DMS153 treated with DMSO at 0.1 percent for 48 hours (cell line): ENCODE data around the gene PHF1.
A peak's percentile ranks its signal among the peaks of the same experiment; 100 is the strongest.

Source experiments
- DNase-seq: peaks from one replicate; lab custom pipeline; 2025; ENCODE audit not compliant: unreplicated experiment; lab: John Stamatoyannopoulos, UW

PHF1 gene

DNA sequence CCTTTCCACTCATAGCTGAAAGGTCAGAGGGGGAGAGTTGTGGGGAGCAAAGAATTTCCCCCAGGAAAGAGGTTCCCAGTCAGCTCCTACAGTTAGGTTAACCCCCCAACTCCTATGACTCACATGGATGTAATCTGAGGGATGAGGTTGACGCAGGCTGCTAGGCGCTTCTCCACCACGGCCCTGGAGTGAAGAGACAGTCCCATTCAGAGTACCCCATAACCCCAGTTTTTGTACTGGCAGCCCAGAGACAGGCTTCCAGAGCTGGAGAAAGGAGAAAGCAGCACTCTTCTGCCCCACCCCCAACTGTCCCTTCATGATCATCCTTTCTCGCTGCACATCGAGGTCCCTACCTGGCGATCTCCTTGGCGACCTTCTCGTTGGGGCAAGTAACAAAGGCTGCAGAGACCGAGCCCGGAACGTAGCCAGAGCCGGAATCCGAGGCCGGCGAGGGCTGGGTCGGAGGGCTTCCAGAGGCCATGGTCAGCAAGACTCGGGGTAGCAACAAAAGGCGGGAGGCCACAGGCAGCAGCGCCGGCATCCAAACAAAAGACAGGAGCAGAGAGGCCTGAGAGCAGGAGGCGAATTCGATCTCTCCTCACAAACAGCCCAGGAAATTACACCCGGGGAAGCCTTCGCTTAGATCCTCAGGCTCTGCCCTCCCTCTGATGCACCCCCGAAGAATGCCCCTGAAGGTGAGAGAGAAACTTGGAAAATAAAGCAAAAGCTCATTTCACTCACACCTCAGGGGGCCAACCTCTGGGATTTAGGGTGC is 6.5 kb downstream of the PHF1 start:
- no peak for DNase-seq

DNA sequence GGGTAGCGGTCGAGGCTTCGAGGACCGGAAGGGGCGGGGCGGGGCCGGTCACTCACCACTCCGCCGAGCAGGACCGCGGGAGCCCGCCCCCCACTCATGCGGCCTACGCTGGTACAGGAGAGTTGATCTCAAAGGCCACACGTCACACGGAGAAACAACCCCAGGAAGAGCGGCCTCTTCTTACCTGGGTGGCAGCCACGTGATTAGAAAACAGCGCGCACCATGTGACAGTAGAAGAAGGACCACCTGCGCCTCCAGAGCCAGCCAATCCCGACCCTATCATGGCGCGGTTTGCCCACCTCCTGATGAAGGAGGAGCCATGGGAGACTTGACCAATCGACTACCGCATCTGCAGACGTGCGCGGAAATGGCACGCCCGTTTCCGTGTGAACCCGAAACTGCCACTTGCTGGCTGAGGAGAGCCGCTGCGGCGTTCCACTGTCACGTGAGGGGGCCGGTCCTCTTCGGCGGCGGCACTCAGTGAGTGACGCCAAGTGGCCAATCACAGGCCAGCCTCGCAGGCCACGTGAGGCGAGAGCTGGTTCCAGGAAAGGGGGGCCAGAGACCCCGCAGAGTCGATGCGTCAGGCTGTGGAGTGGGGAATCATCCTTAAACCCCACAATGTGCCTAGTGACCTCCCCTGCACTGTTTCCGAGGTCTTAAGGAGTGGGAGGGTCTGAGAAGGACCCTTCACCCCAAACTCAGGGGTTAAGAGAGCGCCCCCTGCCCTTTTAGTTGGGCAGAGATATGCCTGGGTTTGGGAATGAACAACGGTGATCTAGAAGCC is 7.3 kb downstream of the PHF1 start, which contains the start of gene CUTA:
TSS of gene CUTA (minus strand) at position 205 of the 787 bp plus-strand sequence. CDS start at position 98, 107 bp downstream.
- DNase-seq, result peak; percentile 98

DNA sequence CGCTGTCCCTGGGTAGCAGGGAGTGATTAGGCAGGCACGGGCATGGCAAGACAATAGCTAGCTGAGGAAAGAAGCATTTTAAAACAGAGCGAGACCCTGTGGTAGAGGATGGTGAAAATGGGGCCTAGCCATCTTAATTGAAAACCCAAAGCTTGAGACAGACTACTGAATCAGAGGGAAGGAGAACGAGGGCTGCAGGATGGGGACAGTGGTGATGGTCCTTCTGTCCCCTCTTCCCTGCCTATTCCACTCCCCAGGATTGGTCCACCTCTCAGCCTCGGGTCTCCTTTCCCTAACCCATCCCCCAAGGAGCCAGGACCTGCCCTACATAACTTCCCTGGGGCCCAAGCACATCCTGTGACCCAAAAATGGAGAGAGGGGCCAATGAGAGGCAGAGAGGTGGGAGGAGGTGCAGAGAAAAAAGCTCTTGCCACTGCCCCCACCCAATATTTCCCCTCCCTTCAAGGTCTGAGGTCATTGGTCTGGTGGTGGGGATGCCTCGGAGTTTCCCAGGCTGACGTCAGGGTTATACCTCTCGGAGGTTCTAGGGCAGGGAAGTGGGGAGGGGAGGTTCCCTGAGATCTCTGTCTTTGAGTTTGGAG is 8.0 kb downstream of the PHF1 start:
- no peak for DNase-seq

DNA sequence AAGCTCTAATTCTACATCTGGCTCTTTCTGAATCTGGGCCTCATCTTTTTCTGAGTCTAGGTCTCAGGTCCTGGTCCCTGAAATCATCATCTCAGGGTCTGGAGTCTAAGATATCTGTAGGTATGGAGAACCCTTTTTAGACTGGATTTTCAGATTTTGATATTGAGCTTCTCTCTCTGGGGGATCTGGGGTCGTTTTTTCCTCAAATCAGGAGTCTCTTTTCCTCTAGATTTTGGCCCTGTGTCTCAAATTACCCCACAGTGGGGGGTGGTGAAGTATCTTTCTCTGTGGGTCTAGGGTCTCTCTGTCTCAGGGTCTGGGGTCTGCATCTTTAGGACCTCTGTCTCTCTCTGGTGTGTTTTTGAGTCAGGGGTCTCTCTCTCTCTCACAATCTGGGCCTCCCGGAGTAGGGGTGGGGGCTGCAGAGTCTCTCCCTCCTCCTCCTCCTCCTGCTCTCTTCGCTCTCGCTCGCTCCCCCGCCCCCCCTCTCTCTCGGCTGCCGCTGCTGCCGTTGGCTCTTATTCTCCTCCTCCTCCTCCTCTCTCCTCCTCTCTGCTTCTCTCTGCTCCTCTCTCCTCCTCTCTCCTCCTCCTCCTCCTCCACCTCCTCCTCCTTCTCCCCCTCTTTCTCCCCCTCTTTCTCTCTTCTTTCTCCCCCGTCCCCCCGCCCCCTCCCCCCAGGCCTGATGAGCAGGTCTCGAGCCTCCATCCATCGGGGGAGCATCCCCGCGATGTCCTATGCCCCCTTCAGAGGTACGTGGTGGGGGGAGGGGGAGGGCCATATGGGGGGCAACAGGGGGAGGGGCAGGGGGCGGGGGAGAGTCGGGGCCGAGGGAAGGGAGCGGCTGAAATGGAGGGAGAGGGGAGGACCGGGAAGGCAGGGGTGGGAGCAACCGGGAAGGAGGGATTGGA is 9.0 kb downstream of the PHF1 start, which contains the start of gene SYNGAP1:
TSS of gene SYNGAP1 (plus strand) at position 486 of the 911 bp plus-strand sequence. CDS start at position 686, 200 bp downstream.
- peak; percentile 6 for DNase-seq

DNA sequence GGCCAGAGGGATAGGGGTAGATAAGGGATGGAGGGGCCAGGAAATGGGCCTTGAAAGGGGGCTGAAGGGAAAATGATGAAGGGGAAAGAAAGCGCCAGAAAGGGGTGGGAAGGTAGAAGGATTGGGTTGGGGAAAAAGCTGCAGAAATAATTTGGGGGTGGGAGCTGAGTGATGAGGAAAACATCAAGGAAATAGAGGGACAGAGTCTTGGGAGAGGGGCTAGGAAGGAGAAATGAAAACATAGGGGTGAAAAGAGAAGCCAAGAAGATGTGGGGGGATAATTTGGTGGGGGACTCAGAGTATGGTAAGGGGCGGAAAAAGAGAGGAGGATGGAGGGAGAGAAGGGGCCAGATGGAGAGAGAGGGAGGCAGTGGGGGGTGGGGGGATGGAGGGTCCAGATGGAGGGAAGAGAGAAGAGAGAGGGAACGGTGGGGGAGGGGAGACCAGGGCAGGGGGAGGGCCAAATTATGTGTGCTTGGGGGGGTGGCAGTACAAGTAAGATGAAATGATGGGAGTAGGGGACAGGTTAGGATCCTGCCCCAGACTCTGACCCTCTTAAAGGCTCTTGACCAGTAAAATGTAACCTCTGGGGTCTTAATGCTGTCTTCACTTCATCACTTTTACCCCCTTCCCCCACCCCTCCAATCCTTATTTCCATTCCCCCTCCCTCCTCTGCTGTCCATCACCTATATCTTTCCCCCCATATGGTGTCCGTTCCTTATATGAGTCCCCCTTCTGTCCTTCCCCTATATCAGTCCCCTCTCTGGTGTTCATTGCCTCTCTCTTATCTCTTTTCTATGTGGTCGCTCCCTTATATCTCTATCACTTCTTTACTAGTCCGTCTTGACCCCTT is 9.9 kb downstream of the PHF1 start:
- DNase-seq, result no peak

DNA sequence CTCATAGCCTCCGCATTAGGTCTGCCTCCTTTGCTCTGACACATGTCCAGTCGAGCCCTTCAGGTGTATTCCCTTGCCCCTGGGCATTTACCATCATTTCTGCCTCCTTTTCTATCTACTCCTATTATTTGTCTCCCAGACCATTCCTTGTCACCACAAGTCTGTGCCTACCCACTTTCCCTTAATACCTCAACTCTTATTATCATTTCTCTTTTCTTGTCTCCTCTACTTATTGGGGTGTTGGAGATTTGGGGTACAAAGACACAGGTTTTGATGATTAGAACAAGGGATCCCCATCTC is 10.5 kb downstream of the PHF1 start:
- DNase-seq, result no peak

DNA sequence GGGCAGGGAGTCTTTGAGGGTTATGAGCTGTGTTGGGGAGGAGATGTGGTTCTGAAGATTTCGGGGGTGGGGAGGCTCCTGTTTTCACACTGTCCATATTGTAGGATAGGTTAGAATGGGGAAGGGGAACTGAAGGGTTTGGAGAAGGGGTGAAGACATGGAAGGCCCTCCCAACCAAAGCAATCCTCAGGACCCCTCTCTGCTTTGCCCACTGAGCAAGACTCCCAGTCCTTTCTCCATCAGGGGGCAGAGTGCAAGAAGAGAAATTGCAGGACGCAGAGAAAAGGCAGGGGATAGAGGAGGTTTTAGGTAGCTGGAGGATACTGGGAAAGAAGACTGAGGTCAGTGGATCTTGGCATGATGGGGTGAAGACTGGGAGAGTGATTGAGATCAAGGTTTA is 13.0 kb downstream of the PHF1 start:
- no peak for DNase-seq

DNA sequence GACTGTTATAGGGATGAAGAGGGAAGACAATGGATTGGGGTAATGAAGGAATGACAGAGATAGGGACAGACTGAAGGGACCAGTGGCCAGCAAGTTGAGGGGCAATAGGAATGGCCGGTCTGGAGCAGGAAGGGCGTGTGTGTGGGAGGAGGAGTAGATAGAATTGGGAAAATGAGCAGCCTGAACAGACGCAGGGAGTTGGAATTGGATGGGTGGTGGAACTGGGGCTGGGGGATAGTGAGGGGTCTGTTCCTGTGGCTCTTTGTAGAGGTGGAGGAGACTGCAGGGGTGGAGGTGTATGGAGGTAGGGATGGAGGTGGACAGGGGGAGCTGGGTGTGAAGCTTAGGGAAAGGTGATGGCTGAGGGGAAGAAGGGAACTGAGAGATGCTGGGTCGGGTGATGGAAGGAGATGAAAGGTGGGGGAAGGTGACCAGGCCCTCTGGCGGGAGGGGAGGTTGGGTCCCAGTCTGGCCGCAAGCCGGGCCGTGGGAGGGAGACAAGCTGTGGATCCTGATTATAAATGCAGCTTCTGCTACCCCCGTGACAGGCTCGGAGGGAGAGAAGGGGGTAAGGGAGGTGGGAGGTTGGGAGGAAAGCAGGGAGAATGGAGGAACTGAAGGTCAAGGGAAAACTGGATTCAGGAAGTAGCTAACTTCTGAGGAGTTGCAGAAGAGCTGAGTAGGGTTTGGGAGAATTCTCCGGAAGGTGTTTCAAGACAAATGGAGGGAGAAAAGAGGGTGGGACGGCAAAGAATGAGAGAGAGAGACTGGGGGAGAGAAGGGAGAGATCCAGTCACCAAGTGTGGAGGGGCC is 14.2 kb downstream of the PHF1 start:
- DNase-seq, result no peak

DNA sequence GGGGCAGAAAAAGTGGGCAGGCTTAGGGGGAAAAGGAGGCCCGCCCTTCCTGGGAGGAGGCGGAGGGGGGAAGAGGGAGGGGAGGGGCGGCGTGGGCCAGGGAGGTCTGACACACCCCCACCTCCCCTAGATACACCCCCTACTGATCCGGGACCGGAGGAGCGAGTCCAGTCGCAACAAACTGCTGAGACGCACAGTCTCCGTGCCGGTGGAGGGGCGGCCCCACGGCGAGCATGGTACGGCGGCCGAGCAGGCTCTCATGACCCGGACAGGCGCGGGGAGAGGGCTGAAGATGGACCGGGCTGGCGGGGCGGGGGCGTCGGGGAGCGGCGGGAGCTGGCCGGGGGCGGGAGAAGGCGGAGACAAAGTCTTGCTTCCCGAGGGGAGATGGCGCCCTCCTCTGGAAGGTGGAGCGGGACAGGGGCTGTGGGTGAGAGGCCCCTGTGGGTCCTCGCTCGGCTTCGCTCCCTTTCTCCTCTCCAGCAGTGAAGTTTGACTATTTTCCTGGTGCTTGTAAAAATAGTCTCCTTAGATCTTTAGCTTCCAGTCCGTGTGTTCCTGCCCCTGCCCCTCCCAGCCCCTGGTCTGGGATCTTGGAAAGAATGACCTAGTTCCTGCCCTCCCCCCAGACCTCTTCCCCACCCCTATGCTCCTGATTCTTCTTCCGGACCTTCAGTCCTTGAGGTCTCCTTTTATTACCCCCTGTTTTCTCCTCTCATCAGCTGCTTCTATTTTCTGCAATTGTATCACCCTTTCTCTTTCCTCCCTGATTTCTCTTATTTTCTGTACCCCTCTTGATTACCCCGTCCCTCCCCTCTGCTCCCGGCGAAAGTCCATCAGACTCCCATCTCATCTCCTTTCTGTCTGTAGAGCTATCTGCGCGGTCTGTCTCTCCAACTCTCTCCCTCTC is 15.1 kb downstream of the PHF1 start:
- DNase-seq, result peak; percentile 70

DNA sequence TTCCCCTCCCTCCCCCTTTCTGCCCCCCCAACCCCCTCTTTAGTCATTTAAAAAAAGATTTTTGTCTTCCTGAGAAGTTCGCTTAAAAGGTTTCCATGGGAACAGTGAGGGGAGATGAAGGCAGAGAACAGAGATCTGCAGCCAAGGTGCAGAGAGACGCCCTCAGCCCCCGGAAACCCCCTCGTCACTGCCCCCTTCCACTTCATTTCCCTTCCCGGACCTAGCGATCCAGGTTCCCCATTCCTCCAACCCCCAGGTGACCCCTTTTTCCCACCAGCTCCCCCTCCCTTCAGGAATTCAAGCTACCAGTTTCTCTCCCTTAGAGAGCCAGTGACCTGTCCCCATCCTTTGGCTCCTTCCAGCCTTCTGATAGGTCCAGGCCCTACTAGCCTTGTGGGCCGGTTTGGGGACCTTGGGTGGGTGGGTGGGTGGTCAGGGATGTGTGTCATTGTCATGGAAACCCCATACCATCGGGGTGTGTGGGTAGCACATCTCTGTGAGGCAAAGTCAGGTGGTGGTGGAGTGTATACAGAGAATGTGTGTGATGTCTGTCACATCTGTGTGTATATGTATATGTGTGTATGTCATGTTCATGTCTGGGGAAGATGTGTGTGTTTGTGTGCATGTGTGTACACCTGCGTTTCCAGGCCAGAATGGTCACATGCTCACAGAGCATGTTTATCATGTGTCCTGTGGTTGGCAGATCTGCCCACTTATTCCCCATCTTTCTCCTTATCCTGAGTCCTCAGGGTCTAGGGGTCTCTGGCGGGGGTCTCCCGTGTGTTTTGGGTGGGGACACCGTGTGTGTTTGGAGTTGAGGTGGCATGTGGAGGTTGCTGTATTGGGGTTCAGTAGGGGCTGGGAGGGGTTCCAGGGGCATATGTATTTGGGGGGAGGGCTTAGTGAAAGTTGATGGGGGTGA is 16.0 kb downstream of the PHF1 start:
- DNase-seq, result no peak

DNA sequence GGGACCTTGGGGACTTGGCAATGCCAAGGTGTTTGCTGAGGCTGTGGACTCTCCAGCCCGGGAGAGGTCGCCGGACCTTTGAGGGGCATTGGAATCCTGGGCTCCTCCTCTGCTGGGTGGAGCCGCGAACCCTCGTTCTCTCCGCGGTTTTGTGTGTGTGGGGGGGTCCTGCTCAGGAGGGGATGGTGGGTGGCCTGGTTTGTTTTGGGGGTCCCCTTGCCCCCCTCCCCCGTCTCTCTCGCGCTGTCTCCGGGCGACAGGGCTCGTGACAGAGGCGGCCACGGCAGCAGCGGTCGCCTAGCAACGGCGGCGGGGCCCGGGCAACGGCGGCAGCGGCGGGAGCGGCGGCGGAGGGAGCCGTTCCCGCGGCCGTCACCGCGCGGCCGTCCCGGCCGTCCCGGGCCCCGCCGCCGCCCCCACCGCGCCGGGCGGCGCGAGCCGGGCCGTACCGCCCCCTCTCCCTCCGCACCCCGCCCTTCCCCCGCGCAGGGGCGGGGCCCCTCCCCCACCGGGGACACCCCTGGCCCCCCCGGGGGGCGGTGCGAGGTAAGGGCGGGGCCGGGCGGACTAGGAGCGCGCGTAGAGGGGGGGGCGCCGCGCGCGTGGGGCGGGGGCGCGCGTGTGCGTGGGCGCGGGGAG is 16.9 kb downstream of the PHF1 start:
- no peak for DNase-seq

DNA sequence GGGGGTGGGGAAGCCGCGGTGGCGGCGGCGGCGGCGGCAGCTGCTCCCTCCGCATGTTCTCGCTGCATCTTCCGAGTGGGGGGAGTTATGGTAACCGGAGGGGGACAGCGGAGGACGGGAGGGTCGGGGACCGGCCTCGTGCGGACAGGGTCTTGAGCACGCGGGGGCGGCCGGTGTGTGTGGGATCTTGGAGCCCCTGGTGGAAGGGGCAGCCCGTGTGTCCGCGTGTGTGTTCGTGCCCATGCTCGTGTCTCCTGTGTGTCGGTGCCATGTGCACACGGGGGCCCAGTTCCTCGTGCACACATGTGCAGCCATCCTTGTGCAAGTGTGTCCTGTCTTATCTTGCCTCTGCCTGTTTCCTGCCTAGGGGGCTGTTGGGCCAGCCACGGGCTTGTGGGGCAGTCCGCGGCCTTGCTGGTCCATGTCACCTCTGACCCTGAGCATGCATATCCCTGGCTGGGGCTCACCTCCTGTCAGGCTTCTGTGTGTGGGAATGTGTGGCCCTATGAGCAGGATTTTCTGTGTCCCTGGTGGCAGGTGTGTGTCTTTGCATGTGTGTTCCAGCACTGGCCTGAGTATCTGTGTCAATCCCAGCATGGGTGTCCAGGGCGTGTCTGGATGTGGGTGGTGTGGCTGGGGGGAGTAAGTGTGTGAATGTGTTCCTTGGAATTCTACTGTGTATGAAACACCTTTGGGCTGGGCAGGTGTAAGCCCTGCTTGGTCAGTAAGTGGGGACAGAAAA is 17.6 kb downstream of the PHF1 start:
- DNase-seq, result no peak

DNA sequence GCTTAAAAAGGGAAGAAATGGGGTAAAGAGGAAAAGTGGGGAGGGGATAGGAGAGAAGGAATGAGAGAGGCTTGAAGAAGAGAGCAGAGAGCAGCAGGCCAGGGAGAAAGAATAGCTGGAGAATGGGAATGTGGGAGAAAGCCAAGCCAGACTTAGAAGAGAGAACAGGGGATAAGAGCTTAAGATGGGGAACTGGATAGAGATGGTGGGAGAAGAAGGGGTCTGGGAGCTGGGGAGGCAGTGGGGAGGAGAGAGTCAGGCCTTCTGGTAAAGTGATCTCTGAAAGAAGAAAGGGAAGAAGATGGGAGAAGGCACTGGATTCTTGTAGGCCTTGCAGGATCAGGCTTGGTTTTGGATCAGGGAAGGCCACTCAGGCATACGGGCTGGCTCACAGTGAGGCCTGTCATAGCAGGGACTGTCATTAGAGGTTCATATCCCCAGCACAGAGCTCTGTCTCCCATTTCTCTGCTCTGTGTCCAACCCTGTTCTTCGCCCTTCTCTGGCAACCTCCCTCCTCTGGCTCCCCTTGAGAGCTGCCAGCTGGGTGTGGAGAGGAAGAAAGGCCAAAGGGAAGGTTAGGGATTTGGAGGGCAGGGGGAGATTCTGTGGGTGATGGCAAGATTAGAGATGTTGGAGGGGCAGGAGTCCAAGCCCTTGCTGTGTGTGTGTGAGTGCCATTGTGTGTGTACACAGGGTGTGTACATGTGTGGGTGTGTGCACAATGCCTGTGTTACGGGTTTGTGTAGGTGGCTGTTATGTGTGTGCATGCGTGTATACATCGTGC is 18.3 kb downstream of the PHF1 start:
- DNase-seq, result no peak

DNA sequence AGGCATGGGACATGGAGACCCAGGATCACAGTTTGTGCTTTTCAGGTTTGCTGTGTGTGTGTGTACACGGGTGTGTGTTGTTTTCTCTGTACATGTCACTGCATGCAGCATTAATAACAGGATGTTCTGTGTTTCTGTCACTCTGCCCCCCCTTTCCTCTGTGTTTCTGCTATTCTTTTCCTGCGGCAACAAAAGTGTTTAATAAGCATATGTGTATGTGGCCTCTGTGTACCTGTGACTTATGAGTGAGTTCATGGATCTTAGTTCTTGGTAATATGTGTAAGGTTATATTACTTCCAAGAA is 18.9 kb downstream of the PHF1 start:
- no peak for DNase-seq

DNA sequence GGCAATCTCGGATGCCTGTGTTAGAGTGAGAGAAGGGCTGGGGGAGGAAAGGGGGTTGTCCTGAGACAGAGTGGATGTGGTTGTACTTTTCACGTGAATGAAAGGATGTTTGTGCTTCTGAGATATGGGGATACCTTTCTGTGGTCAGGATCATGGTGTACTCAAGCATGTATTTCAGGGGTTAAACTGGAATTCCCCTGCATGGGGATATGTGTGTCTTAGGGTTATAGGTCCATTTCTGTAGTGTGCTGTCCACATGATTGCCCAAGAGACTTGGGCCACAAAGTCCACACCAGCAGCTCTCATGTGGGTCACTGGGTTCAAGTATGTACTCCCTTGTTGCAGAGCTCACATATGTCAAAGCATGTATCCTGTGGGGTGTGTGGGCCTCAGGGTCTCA is 19.5 kb downstream of the PHF1 start:
- no peak for DNase-seq
